Stimulated activated CD4-positive, alpha-beta T cell treated with anti-CD3 and anti-CD28 coated beads, Interleukin-4, amount 100 ng/mL, for 1 hour (primary cell): ENCODE data around the gene CCDC148.

Experiments
- DNase-seq: peaks from one replicate; pipeline ENCODE4 v3.0.0-alpha.2; 2020

Gene CCDC148

DNA sequence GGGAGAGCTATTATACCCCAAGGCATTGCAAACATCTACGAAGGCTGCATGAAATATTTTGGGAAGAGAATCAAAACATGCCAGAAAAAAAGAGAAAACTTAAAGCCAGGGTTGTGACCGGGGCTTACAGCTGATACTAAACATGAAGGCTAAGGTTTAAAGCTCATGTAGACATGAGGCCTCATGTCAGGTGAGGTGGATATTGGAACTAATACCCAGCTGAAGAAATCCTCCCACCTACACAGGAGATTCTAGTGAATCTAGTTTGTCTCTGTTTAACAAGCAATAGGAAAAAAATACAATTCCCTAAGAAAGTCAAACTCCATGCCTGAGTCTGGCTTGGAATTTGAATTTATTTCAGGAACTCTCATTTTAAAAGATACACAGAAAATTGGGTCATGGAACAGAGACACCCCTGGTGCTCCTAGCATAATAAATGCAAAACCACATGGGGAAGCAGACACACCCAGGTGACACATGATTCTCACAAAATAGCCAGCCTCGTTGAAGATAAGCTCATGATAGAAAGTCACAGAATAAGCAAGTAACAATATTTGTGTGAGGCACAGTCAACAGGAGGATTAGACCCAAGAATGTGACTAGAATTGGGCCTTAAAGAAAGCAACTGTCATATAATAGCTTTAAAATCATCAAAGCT is 312.7 kb downstream of the CCDC148 start:
- DNase-seq = no peak

DNA sequence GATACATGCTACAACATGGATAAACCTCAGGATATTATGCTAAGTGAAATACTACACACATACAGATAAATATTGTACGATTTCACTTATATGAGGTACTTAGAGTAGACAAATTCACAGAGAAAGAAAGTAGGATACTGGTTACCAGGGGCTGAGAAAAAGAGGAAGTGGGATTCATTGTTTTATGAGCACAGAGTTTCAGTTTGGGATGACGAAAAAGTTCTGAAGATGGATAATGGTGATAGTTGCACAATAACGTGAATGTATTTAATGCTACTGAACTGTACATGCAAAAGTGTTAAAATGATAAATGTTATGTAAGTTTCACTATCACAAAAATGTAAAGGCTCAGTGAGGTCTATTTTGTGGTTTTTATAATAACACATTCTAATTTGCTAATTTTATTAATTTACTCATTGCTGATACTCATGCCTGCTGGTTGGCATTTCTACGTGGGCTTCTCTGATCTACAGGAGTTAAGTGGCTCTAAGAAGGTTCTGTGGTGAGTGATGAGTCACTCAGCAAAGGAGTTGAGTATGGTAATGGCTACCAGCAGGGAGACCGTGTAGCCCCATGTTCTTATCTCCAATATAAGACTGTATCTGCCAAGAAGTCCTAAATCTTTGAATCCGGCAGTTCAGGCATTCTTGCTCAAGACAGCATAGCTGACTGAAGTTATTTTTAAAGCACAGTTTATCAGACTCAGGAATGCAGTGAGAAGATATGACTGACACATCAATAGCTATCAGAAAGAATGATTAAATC is 313.8 kb downstream of the CCDC148 start:
- DNase-seq = no peak

DNA sequence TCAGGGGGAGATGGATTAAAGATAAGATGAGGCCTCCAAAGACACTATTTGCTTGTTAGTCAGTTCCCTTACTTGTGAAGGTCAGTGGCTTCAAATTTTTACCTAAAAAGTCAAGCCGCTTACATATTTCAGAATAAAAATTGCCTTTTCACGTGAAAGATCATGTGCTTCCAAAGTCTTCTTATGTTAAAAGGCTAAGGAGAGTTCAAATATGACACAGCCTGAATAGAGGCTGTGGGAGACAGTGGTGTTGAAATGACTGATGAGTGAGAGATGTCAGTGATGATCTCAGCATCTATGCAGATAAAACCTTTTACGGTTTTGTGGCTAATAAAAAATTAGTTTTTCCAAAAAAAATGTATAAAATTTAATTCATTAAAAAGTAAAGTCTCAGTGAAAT is 314.4 kb downstream of the CCDC148 start:
- no peak for DNase-seq

DNA sequence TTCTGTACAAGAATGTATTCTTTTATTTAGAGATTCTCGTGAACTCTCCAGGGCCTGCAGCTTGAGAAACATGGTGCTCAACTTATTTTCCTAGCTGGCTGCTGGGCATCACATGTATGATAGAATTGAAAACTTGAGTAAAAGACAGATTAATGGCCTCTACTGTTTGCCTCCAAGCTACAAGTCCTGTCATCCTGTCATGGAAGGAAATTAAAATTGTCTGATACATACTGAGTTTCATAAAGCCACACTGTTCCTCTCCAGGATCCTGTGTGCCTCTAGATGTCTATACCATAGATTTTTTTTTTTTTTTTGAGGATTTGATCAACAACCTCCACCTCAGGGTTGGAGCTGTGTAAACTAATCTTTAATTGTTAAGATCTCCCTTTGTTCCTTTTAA is 316.4 kb downstream of the CCDC148 start:
- no peak for DNase-seq

DNA sequence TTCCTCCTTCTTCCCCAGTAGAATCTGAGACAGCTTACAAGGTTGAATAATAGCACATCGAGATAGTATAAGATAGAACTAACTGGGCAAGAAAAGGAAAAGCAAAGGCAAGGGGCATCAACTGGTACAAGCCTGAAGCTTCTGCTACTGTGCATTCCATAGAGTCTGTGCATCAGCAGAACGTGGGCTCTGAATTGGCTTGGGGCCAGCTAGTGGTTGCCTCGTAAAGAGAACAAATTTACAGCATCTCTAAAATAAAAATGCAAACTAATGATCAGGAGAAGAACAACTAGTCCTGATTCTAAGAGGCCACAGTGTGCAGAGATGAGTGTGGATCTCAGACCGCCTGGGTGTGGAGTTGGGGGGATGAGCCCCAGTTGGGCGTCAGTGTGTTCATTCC is 318.3 kb downstream of the CCDC148 start:
- no peak for DNase-seq

DNA sequence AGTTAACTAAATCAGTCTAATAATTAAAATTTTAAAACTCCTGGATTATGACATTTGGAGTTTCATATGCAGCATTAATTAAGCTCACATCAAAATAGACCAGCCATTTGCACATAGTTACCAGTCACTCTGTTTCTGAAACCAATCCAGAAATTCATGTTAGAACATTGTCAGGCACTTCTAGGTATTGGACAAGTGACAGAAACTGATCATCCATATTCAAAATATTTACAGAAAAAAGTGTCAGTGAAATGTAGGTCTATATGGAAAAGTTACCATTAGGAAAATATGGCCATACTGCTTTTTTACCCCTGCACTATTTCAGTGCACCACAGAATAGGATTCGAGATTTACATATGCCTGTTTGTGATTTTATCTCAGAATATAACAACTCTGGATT is 321.5 kb downstream of the CCDC148 start:
- DNase-seq = no peak

DNA sequence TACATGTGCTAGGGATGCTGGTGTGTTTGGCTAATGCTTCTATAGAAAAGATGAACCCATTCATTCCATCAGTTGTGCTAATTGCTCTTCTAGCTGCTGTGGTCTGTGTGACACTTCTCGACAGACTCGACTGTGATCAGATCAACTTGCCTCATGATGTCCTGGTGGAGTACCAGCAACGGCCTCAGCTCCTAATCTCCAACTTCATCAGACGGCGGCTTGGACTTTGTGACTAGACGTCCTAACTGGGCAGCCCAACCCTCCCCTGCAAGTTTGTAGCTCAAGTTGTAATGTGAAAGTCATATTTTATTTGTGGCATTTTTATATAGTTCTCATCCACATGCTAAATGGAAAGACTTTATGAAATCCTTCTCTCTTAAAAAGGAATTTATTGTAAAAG is 321.9 kb downstream of the CCDC148 start:
- DNase-seq = no peak

DNA sequence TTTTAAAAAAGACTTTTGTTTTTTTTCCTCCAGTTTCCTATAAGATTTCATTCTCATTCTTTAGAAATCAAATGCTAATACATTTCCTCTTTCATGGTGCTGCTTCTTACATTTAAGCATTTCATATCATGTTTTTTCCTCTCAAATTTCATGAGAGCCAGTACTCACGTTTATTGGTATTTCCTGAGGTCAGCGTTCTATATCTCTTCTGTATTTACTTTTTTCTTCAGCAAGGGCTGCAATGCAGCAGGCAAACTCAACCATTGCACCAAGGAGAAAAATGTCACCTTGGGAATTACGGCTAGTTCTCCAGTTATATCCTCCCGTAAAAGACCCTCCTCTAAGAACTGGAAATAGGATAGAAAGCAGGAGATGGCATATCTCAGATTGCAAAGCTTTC is 322.5 kb downstream of the CCDC148 start:
- no peak for DNase-seq

DNA sequence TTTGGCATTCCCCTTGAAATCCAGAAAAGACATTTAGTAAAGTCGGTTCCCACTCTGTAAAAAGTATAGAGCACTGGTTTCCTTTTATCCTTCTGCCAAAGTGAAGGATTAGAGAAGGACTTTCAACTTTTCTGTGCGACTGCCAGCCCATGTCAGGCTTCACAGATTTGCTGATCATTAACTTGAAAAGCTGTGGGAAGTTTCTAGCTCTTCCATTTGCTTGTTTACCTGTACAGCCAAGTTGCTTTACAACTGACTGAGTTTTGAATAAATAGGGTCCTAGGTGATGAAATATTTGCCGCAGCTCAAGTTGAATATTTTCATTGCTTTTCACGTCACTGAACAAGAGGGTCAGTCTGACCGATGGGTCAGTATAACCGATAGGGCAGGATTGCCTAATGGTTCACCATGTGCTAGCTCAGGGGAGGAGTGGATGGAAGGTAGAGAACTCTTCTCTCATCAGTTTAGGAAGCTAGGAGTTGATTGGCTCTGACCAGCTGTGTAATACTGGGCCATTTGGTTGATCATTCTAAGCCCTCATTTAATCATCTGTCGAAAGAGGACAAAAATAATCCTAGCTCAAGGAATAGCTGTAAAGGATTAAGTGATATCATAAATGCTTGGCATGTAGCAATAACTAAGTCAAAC is 324.5 kb downstream of the CCDC148 start:
- DNase-seq = no peak

DNA sequence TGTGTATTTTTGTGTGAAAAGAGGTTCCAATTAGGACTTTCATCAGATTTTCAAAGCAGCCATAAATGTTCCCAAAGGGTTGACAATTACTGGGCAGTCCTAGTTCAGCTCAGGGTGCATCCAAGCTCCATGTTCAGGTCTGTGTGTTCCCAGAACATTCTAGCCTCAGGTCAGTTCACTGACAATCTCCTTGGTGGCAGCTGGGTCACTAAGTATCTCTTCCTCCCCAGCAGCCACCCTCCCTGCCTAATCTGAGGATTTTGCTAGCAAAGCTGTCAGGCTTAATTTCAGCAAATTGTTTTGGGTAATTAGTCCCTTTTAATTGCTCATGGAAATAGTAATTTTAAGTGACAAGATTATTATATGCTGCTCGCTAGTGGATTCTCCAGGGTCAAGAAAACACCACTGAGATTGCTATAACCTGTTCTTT is 325.1 kb downstream of the CCDC148 start:
- no peak for DNase-seq

DNA sequence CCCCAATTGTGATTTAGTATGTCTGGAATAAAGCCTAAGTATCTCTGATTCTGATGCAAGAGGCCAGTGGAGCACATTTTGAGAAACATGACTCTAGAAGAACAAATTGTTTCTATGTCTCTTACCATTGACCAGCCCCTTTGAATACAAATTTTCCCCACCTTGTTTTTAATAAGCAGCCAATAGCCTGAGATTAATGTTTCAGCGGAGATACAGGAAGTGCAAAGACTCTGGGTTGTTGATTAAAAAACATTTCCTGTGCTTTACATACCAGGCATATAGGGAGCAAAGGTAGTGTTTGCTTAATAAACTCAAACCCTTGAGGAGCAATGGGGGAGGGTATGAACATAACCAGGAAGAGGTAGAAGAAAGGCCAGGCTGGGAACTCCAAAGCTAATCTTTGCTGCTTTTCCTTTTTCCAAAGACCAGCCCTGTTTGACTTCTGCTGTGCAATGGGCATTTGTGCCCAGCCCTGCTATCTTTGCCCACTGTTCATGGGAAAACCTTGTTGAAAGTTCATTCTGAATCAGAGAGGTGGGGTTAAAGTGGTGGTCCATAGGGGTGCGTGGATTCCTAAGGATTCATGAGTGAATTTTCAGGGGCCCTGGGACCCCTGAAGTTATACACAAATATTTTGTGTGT is 325.6 kb downstream of the CCDC148 start:
- DNase-seq = no peak

DNA sequence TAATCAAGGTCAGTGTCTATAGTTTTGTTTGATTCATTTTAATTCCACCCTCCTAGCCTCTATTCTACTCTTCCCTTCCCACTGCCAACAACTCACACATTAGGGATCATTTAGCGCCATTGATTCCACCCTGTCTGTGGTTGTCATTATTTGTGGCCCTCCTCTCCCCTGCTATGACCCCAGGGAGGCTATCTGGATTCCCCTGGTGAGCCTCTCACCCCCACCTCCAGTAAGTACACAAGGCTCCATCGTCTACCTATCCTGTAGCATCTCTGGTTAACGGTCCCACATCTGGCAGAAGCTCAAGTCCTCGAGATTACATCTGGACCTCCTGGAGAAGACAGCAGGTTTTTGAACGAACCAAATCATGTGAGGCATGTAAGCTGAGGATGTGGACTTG is 327.5 kb downstream of the CCDC148 start:
- DNase-seq = no peak

DNA sequence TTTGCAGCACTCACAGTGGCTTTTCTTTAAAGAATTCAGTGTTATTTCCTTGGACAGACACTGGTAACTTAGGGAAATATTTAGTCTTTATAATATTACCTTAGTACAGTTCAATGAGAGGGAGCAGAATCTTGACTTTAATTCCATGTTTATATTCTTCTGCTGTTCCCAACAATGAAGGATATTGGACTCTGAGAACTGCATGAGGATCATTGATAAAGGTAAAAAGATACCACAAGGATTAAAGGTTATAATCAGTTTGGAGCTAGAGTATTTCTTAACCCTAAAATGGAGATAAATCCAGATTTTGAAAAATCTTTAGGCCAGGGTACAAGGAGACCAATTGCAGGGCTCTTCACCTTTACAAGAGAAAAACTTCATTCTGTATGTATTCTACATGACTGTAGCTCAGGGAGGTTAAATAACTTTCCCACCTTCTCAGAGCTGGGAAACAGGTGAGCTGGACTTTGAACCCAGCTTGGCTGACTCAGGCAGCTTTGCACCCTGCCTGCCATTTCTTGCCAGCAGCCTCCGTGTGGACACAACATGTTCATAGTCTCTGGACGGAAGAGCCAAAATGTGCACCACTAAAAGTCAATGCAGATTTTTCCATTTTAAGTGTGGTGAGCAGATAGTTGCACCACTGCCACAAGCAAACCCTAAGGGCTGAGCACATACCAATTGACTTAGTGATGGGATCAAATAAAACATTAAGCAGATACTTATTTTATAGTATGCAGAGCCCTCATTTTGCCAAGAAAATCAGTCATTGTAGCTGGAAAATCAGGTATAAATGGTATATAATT is 328.2 kb downstream of the CCDC148 start:
- no peak for DNase-seq

DNA sequence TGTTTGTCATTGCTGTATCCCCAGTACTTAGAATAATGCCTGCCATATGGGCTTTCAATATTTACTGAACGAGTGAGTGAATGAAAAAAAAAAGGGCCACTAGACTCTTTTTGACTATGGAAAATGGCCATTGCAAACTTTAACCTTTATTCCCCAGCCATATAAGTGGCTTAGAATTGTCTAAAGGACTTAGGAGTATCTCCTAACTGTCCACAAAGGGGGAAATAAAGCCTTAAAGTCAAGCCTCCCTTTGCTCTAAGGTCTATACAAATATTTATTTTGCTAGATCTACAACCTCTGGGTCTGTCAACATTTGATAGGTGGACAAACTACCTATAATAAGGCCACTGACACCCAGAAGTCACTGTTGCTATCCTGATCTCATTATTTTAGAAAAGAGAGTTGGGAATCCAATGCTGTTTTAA is 329.2 kb downstream of the CCDC148 start:
- no peak for DNase-seq

DNA sequence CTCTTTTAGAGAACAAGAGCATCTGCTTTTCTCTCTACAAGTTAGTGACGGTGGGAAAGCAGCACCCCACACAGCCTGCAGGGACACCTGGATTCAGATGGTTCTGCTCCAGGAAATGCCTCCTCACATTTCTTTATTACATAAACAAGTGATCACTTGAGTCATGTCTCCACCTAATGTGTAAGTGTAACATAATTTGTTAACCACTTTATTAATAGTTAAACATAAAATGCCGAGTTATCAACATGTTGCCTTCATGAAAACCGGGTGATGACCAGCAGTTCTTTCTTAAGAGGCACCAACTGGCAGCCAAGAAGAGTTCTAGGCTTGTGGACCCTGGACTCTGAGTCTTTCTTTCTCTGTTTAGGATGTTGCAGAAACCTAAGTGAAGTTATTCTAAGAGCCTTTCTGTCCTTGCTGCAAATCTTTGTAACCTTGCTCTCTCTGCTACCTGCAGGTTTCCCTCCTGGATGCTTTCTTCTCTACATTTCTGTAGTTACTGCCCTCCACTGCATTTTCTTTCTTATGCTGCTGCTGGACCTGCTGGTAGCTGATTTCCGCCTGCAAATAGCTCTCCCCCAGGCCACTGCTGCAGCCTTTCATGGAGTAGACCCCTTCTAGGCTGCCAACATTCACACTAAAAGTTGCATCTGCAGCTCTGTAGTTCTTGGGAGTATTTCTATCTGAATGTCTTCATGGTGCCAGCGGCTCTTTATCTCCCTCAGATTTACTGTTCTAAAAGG is 330.6 kb downstream of the CCDC148 start:
- no peak for DNase-seq

DNA sequence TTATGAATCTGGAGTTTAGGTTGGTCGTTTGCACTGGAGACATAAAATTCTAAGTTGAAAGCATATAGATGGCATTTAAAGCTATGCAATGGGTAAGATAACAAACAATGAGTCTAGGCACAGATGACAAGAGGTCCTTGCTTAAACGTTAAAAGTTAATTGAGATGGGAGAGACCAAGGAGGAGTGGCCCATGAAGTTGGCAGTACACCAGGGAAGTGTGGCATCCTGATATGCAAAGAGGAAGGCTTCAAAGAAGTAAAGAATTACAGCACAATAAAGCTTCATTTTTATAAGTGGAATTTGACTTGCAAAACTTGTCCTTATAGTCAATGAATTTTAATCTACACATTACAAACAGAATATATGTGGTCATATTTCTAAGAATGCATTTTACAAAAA is 331.7 kb downstream of the CCDC148 start:
- no peak for DNase-seq
